Measurements from ENCODE around the gene ASPA. TPM values are rescaled to one million over a fixed set of nuclear protein-coding genes. Genes with fewer than 3 reads are reported as not detected.
"Not testable (repeated sequence)": the region's sequence is repeated elsewhere in the genome, so short reads cannot be mapped to it uniquely, and the experiment has no call there.

The ASPA gene
- total and polyA plus RNA-seq, 2 of the 13 experiments (the other 11 are each of a cell fraction or from before 2014, with no cell fraction given), result not detected

- H2AFZ ChIP-seq (ENCODE audit: low read length); BruUV-seq (replicated peaks); H3K4me1 ChIP-seq (ENCODE audit: insufficient read depth, low read length); in situ Hi-C loops (cut with HindIII; ENCODE audit: extremely low pct_ligation_motif_present, low pct_unique_long_range_greater_than_20kb); H3K79me2 ChIP-seq (ENCODE audit: insufficient read depth, low read length); FAIRE-seq; H3K9me3 ChIP-seq (ENCODE audit: low read length); H3K36me3 ChIP-seq (replicated peaks in 1 of 2; ENCODE audit: control insufficient read depth in 1 of 2, insufficient read depth in 2 of 2, low read length in 2 of 2); H3K4me2 ChIP-seq (ENCODE audit: low read depth, low read length); CTCF ChIA-PET (ENCODE audit: low intra/inter-chr PET ratio, low total read pairs); H3K27ac ChIP-seq (ENCODE audit: extremely low read length, insufficient read depth, low read length); H3K4me3 ChIP-seq (replicated peaks in 1 of 3; ENCODE audit: insufficient read depth in 1 of 3, low read depth in 2 of 3, low read length in 3 of 3); H3K27me3 ChIP-seq (ENCODE audit: control insufficient read depth in 1 of 2, insufficient read depth in 2 of 2, low read length in 2 of 2); POLR2A ChIA-PET; H3K9ac ChIP-seq (ENCODE audit: insufficient read depth, low read depth, low read length); intact Hi-C loops (cut with micrococcal nuclease; ENCODE audit: unreplicated experiment); H4K20me1 ChIP-seq (ENCODE audit: insufficient read depth, low read length): not testable (repeated sequence)
- peak; percentile 7 for DNase-seq (ENCODE audit: low spot score)
- ATAC-seq, result peak; percentile 62
- TF ChIP-seq MIER2 (CRISPR knock-in tag; IDR thresholded peaks at IDR 0.05) (peak; percentile 97), RARA (CRISPR knock-in tag; IDR thresholded peaks at IDR 0.05) (0 out of 2 replicates have a peak, but pooled peaks have one; percentile 23), REST (IDR thresholded peaks at IDR 0.05; ENCODE audit: borderline replicate concordance in 1 of 2, low read depth in 1 of 2, low read length in 2 of 2) (peak; percentile 55 to 90), HES4 (CRISPR knock-in tag; IDR thresholded peaks at IDR 0.05; ENCODE audit: borderline replicate concordance) (0 out of 2 replicates have a peak, but pooled peaks have one; percentile 47), SAP130 (CRISPR knock-in tag; IDR thresholded peaks at IDR 0.05; ENCODE audit: low read depth) (peak; percentile 52; the same call in 1 of the 2 replicates), WIZ (CRISPR knock-in tag; IDR thresholded peaks at IDR 0.05) (peak; percentile 83; the same call in 1 of the 2 replicates), CTCF (CRISPR knock-in tag; IDR thresholded peaks at IDR 0.05) (peak; percentile 31), STAG1 (CRISPR knock-in tag; IDR thresholded peaks at IDR 0.05) (0 out of 2 replicates have a peak, but pooled peaks have one; percentile 9), ZNF644 (CRISPR knock-in tag; IDR thresholded peaks at IDR 0.05; ENCODE audit: low read depth) (peak; percentile 72), ELF3 (CRISPR knock-in tag; IDR thresholded peaks at IDR 0.05) (0 out of 2 replicates have a peak, but pooled peaks have one; percentile 22), ZBTB26 (CRISPR knock-in tag; IDR thresholded peaks at IDR 0.05; ENCODE audit: borderline replicate concordance) (peak; percentile 46; the same call in 1 of the 2 replicates), EHMT2 (IDR thresholded peaks at IDR 0.05; ENCODE audit: borderline replicate concordance, low read depth, low read length) (peak; percentile 83; the same call in 1 of the 2 replicates), SALL1 (CRISPR knock-in tag; IDR thresholded peaks at IDR 0.05) (peak; percentile 35; the same call in 1 of the 2 replicates), ZNF580 (CRISPR knock-in tag; IDR thresholded peaks at IDR 0.05; ENCODE audit: borderline replicate concordance, low read depth) (peak; percentile 29; the same call in 1 of the 2 replicates), TFE3 (CRISPR knock-in tag; IDR thresholded peaks at IDR 0.05) (0 out of 2 replicates have a peak, but pooled peaks have one; percentile 22)
- WGBS (ENCODE audit: low lambda C conversion rate), result 7% methylated on average over 7 of the region's 7 CpGs
Measured at GRCh38 chr17:3433215-3433614, 42.6 kb upstream of the ASPA start.
